Skeletal muscle cell (primary cell): ENCODE data around the gene CAPN5.
A peak's percentile ranks its signal among the peaks of the same experiment; 100 is the strongest.
"Not testable (repeated sequence)": the region's sequence is repeated elsewhere in the genome, so short reads cannot be mapped to it uniquely, and the experiment has no call there.

Experiments
- DNase-seq: peaks from one replicate; pipeline ENCODE4 v3.0.0-alpha.2; 2010; ENCODE audit warnings: low read depth
- H3K4me3 ChIP-seq: 2 replicates; pipeline ENCODE4 v1.5.1; 2011; ENCODE audit warnings: low read depth, mild to moderate bottlenecking, control low read depth, low read length, moderate library complexity

Gene CAPN5

GRCh38 chr11:77066229-77067042 is at the start of gene CAPN5:
CAPN5 (plus strand) TSS chr11:77066971; CDS start chr11:77084887, 17,916 bp downstream.
- peak; percentile 81 for DNase-seq

GRCh38 chr11:77018396-77018924 is 48.3 kb upstream of the CAPN5 start:
- not testable (repeated sequence) for H3K4me3 ChIP-seq, DNase-seq

More at GRCh38 chr11:77066229-77067042, at the start of gene CAPN5:
- H3K4me3 ChIP-seq, result peak within 1 kb of the TSS; percentile 72

- no peak overlapping the region for H3K4me3 ChIP-seq
- no peak for DNase-seq
These were observed 46.7 kb upstream of the CAPN5 start for GRCh38 chr11:77019976-77020595.

GRCh38 chr11:77020734-77021133 is 46.0 kb upstream of the CAPN5 start:
- no peak for DNase-seq
- H3K4me3 ChIP-seq, result no peak overlapping the region

GRCh38 chr11:77024745-77025144 is 42.0 kb upstream of the CAPN5 start:
- no peak overlapping the region for H3K4me3 ChIP-seq
- no peak for DNase-seq

- H3K4me3 ChIP-seq, result no peak overlapping the region
- DNase-seq, result no peak
These were observed 40.5 kb upstream of the CAPN5 start for GRCh38 chr11:77026221-77026620.

GRCh38 chr11:77026743-77027142 is 40.0 kb upstream of the CAPN5 start:
- H3K4me3 ChIP-seq, result no peak overlapping the region
- no peak for DNase-seq

- no peak overlapping the region for H3K4me3 ChIP-seq
- no peak for DNase-seq
These were observed 39.5 kb upstream of the CAPN5 start for GRCh38 chr11:77027275-77027674.

GRCh38 chr11:77029829-77030228 is 36.9 kb upstream of the CAPN5 start:
- no peak for DNase-seq
- H3K4me3 ChIP-seq, result no peak overlapping the region

GRCh38 chr11:77030834-77031414 is 35.8 kb upstream of the CAPN5 start:
- H3K4me3 ChIP-seq, result no peak overlapping the region
- DNase-seq, result no peak

- H3K4me3 ChIP-seq, result no peak overlapping the region
- DNase-seq, result no peak
These were observed 35.2 kb upstream of the CAPN5 start for GRCh38 chr11:77031599-77031998.

- no peak for DNase-seq
- H3K4me3 ChIP-seq, result no peak overlapping the region
These were observed 31.7 kb upstream of the CAPN5 start for GRCh38 chr11:77035039-77035438.

- H3K4me3 ChIP-seq, result no peak overlapping the region
- no peak for DNase-seq
These were observed 31.2 kb upstream of the CAPN5 start for GRCh38 chr11:77035580-77035979.

GRCh38 chr11:77036398-77036797 is 30.4 kb upstream of the CAPN5 start:
- no peak overlapping the region for H3K4me3 ChIP-seq
- DNase-seq, result no peak

- DNase-seq, result no peak
- no peak overlapping the region for H3K4me3 ChIP-seq
These were observed 29.7 kb upstream of the CAPN5 start for GRCh38 chr11:77037057-77037456.

GRCh38 chr11:77038029-77038824 is 28.5 kb upstream of the CAPN5 start:
- H3K4me3 ChIP-seq, result no peak overlapping the region
- no peak for DNase-seq

- H3K4me3 ChIP-seq, result no peak overlapping the region
- DNase-seq, result no peak
These were observed 27.9 kb upstream of the CAPN5 start for GRCh38 chr11:77038825-77039326.

- DNase-seq, result no peak
These were observed 27.0 kb upstream of the CAPN5 start for GRCh38 chr11:77039491-77040400.

More at GRCh38 chr11:77039491-77040400, 27.0 kb upstream of the CAPN5 start:
- peak overlapping the region; percentile 43 for H3K4me3 ChIP-seq
